ENCODE measurements around the gene WNK3.

The WNK3 gene

GRCh38 chrX:54288968-54289367 lies 68.9 kb downstream of the WNK3 start:
- H3K9ac ChIP-seq (ENCODE audit: low read length) = no peak overlapping the region
- no peak overlapping the region for H3K23ac ChIP-seq (ENCODE audit: low read length in 2 of 2)
- peaks cover 0 to 8% of the 10 kb centered on the region in 2 experiments for H3K27me3 ChIP-seq (ENCODE audit: control insufficient read depth in 1 of 2, insufficient read depth in 1 of 2, low read length in 2 of 2)
- H2BK15ac ChIP-seq (ENCODE audit: low read depth, poor library complexity, severe bottlenecking) = no peak overlapping the region
- no peak overlapping the region for H3K18ac ChIP-seq (ENCODE audit: low read depth in 1 of 2, low read length in 2 of 2)
- H3K79me1 ChIP-seq (replicated peaks; ENCODE audit: low read length, poor library complexity, severe bottlenecking) = no peaks in the 10 kb centered on the region
- H3K14ac ChIP-seq (ENCODE audit: low read length in 2 of 2) = no peak overlapping the region
- H2BK12ac ChIP-seq (ENCODE audit: low read length in 2 of 2) = no peak overlapping the region
- no peak overlapping the region for H4K8ac ChIP-seq (ENCODE audit: low read length)
- H3K4me3 ChIP-seq (ENCODE audit: insufficient read depth in 1 of 2, low read depth in 1 of 2, low read length in 2 of 2) = no peak overlapping the region
- no peak overlapping the region for H4K91ac ChIP-seq (ENCODE audit: low read length)
- no peak overlapping the region for H3K27ac ChIP-seq (ENCODE audit: low read length, poor library complexity, severe bottlenecking)
- no peak for DNase-seq
- H3K4ac ChIP-seq (ENCODE audit: low read depth in 1 of 2, low read length in 2 of 2) = no peak overlapping the region
- H2AFZ ChIP-seq (ENCODE audit: low read depth, low read length) = no peak overlapping the region
- WGBS = 84% methylated on average over 2 of the region's 2 CpGs
- no peaks in the 10 kb centered on the region for H3K4me1 ChIP-seq (ENCODE audit: control insufficient read depth, insufficient read depth, low read depth, low read length)
- H3K4me2 ChIP-seq (ENCODE audit: low read length, poor library complexity, severe bottlenecking) = no peak overlapping the region
- no peak overlapping the region for H2AK5ac ChIP-seq (ENCODE audit: low read length, severe bottlenecking)
- no peak overlapping the region for H2BK120ac ChIP-seq (ENCODE audit: low read depth, low read length)
- H3K36me3 ChIP-seq (ENCODE audit: control insufficient read depth in 1 of 2, insufficient read depth in 2 of 2, low read depth in 1 of 2, low read length in 2 of 2) = no peaks in the 10 kb centered on the region
- H3K9me3 ChIP-seq (ENCODE audit: control insufficient read depth, low read length) = no peaks in the 10 kb centered on the region
- no peak overlapping the region for H2BK5ac ChIP-seq (ENCODE audit: low read depth, low read length, poor library complexity, severe bottlenecking)

GRCh38 chrX:54288277-54288676 lies 69.6 kb downstream of the WNK3 start:
- Histone ChIP-seq H2BK120ac (ENCODE audit: low read depth, low read length) (no peak overlapping the region), H3K18ac (ENCODE audit: low read depth in 1 of 2, low read length in 2 of 2) (no peak overlapping the region), H3K4me1 (ENCODE audit: control insufficient read depth, insufficient read depth, low read depth, low read length) (no peaks in the 10 kb centered on the region), H3K27me3 (ENCODE audit: control insufficient read depth in 1 of 2, insufficient read depth in 1 of 2, low read length in 2 of 2) (peaks cover 0 to 8% of the 10 kb centered on the region in 2 experiments), H2BK5ac (ENCODE audit: low read depth, low read length, poor library complexity, severe bottlenecking) (no peak overlapping the region), H2BK15ac (ENCODE audit: low read depth, poor library complexity, severe bottlenecking) (no peak overlapping the region), H3K36me3 (ENCODE audit: control insufficient read depth in 1 of 2, insufficient read depth in 2 of 2, low read depth in 1 of 2, low read length in 2 of 2) (no peaks in the 10 kb centered on the region), H4K91ac (ENCODE audit: low read length) (no peak overlapping the region), H3K23ac (ENCODE audit: low read length in 2 of 2) (no peak overlapping the region), H2AK5ac (ENCODE audit: low read length, severe bottlenecking) (no peak overlapping the region), H3K27ac (ENCODE audit: low read length, poor library complexity, severe bottlenecking) (no peak overlapping the region), H3K79me1 (replicated peaks; ENCODE audit: low read length, poor library complexity, severe bottlenecking) (no peaks in the 10 kb centered on the region), H2AFZ (ENCODE audit: low read depth, low read length) (no peak overlapping the region), H3K4me2 (ENCODE audit: low read length, poor library complexity, severe bottlenecking) (no peak overlapping the region), H2BK12ac (ENCODE audit: low read length in 2 of 2) (no peak overlapping the region), H3K9ac (ENCODE audit: low read length) (no peak overlapping the region), H3K4me3 (ENCODE audit: insufficient read depth in 1 of 2, low read depth in 1 of 2, low read length in 2 of 2) (no peak overlapping the region), H3K14ac (ENCODE audit: low read length in 2 of 2) (no peak overlapping the region), H3K9me3 (ENCODE audit: control insufficient read depth, low read length) (no peaks in the 10 kb centered on the region), H3K4ac (ENCODE audit: low read depth in 1 of 2, low read length in 2 of 2) (no peak overlapping the region), H4K8ac (ENCODE audit: low read length) (no peak overlapping the region)
- DNase-seq = peak; percentile 0

- H2BK15ac ChIP-seq (ENCODE audit: low read depth, poor library complexity, severe bottlenecking) = no peak overlapping the region
Measured at GRCh38 chrX:54281676-54282075, 76.2 kb downstream of the WNK3 start.

GRCh38 chrX:54280466-54280865 lies 77.4 kb downstream of the WNK3 start:
- no CpG with 5 or more reads among the region's 1 CpG for WGBS
- no peak overlapping the region for H3K9ac ChIP-seq (ENCODE audit: low read length)
- no peak overlapping the region for H2BK12ac ChIP-seq (ENCODE audit: low read length in 2 of 2)
- no peak overlapping the region for H3K4ac ChIP-seq (ENCODE audit: low read depth in 1 of 2, low read length in 2 of 2)
- no peak overlapping the region for H3K14ac ChIP-seq (ENCODE audit: low read length in 2 of 2)
- DNase-seq = no peak
- H2BK5ac ChIP-seq (ENCODE audit: low read depth, low read length, poor library complexity, severe bottlenecking) = no peak overlapping the region
- H2BK15ac ChIP-seq (ENCODE audit: low read depth, poor library complexity, severe bottlenecking) = no peak overlapping the region
- H3K79me1 ChIP-seq (replicated peaks; ENCODE audit: low read length, poor library complexity, severe bottlenecking) = no peaks in the 10 kb centered on the region
- no peaks in the 10 kb centered on the region for H3K4me1 ChIP-seq (ENCODE audit: control insufficient read depth, insufficient read depth, low read depth, low read length)
- H2AFZ ChIP-seq (ENCODE audit: low read depth, low read length) = no peak overlapping the region
- no peak overlapping the region for H2AK5ac ChIP-seq (ENCODE audit: low read length, severe bottlenecking)
- no peak overlapping the region for H3K4me2 ChIP-seq (ENCODE audit: low read length, poor library complexity, severe bottlenecking)
- H3K4me3 ChIP-seq (ENCODE audit: insufficient read depth in 1 of 2, low read depth in 1 of 2, low read length in 2 of 2) = no peak overlapping the region
- H3K18ac ChIP-seq (ENCODE audit: low read depth in 1 of 2, low read length in 2 of 2) = no peak overlapping the region
- no peak overlapping the region for H4K91ac ChIP-seq (ENCODE audit: low read length)
- H3K27ac ChIP-seq (ENCODE audit: low read length, poor library complexity, severe bottlenecking) = no peak overlapping the region
- H3K27me3 ChIP-seq (ENCODE audit: control insufficient read depth in 1 of 2, insufficient read depth in 1 of 2, low read length in 2 of 2) = no peaks in the 10 kb centered on the region
- no peak overlapping the region for H4K8ac ChIP-seq (ENCODE audit: low read length)
- no peak overlapping the region for H2BK120ac ChIP-seq (ENCODE audit: low read depth, low read length)
- H3K36me3 ChIP-seq (ENCODE audit: control insufficient read depth in 1 of 2, insufficient read depth in 2 of 2, low read depth in 1 of 2, low read length in 2 of 2) = no peaks in the 10 kb centered on the region
- peaks cover 3% of the 10 kb centered on the region for H3K9me3 ChIP-seq (ENCODE audit: control insufficient read depth, low read length)
- H3K23ac ChIP-seq (ENCODE audit: low read length in 2 of 2) = no peak overlapping the region

More at GRCh38 chrX:54281676-54282075, 76.2 kb downstream of the WNK3 start:
- Histone ChIP-seq H3K27me3 (ENCODE audit: control insufficient read depth in 1 of 2, insufficient read depth in 1 of 2, low read length in 2 of 2) (no peaks in the 10 kb centered on the region), H4K8ac (ENCODE audit: low read length) (no peak overlapping the region), H3K4ac (ENCODE audit: low read depth in 1 of 2, low read length in 2 of 2) (no peak overlapping the region), H3K23ac (ENCODE audit: low read length in 2 of 2) (no peak overlapping the region), H3K9ac (ENCODE audit: low read length) (no peak overlapping the region), H3K36me3 (ENCODE audit: control insufficient read depth in 1 of 2, insufficient read depth in 2 of 2, low read depth in 1 of 2, low read length in 2 of 2) (no peaks in the 10 kb centered on the region), H3K4me2 (ENCODE audit: low read length, poor library complexity, severe bottlenecking) (no peak overlapping the region), H3K4me1 (ENCODE audit: control insufficient read depth, insufficient read depth, low read depth, low read length) (no peaks in the 10 kb centered on the region), H2AK5ac (ENCODE audit: low read length, severe bottlenecking) (no peak overlapping the region), H2AFZ (ENCODE audit: low read depth, low read length) (no peak overlapping the region), H3K9me3 (ENCODE audit: control insufficient read depth, low read length) (peaks cover 3% of the 10 kb centered on the region), H3K18ac (ENCODE audit: low read depth in 1 of 2, low read length in 2 of 2) (no peak overlapping the region), H3K14ac (ENCODE audit: low read length in 2 of 2) (no peak overlapping the region), H2BK120ac (ENCODE audit: low read depth, low read length) (no peak overlapping the region), H2BK12ac (ENCODE audit: low read length in 2 of 2) (no peak overlapping the region), H3K4me3 (ENCODE audit: insufficient read depth in 1 of 2, low read depth in 1 of 2, low read length in 2 of 2) (no peak overlapping the region), H3K79me1 (replicated peaks; ENCODE audit: low read length, poor library complexity, severe bottlenecking) (no peaks in the 10 kb centered on the region), H2BK5ac (ENCODE audit: low read depth, low read length, poor library complexity, severe bottlenecking) (no peak overlapping the region), H3K27ac (ENCODE audit: low read length, poor library complexity, severe bottlenecking) (no peak overlapping the region), H4K91ac (ENCODE audit: low read length) (no peak overlapping the region)
- 53% methylated on average over 1 of the region's 1 CpG for WGBS
- DNase-seq = no peak
